IPS DF 4.7 (cell line): Measurements from ENCODE around the gene MCC.
A peak's percentile ranks its signal among the peaks of the same experiment; 100 is the strongest.

Experiments used
- DNase-seq: peaks from one replicate; pipeline ENCODE4 v3.0.0-alpha.2; 2013; ENCODE audit warnings: low spot score; ENCODE audit errors: extremely low read depth

Gene MCC

DNA sequence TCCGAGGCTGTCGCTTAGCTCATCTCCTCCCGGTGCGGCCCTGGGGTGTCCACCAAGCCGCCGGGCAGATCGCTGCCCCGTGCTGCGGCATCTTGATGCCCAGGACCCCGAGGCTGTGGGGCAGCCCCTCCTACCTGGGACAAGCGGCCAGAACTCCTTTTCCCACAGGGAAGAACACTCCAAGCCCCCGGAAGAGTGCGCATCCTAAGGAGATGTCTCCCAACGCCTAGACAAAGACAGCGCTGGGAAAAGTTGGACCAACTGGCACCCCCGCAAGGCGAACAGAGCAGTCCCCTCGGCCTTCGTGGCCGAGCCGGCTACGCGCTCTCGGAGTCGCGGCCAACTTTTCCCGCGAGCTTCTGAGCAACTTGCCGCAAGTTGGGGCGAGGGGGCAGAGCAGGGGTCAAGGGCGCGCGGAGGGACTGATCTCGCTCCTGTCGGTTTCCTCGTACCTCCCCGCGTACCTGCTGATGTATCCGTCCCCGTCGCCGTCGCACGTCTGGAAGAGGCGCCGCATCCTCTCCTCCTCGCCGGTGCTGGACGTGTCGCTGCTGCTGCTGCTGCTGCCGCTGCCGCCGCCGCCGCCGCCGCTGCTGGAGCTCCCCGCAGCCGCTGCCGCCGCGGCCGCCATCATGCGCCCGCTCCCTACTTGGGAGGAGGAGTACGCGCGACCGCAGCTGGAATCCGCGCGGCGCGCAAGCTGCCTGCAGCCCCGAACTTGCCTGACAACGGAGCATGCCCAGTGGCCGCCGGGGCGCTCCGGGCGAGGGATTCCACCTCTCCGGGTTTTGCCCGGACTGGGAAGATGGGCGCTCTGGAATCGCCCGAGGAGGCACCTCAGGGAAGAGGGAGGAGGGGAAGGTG lies at the start of gene MCC:
TSS of gene MCC (minus strand) at position 673 of the 864 bp plus-strand sequence.
- DNase-seq: peak; percentile 38

DNA sequence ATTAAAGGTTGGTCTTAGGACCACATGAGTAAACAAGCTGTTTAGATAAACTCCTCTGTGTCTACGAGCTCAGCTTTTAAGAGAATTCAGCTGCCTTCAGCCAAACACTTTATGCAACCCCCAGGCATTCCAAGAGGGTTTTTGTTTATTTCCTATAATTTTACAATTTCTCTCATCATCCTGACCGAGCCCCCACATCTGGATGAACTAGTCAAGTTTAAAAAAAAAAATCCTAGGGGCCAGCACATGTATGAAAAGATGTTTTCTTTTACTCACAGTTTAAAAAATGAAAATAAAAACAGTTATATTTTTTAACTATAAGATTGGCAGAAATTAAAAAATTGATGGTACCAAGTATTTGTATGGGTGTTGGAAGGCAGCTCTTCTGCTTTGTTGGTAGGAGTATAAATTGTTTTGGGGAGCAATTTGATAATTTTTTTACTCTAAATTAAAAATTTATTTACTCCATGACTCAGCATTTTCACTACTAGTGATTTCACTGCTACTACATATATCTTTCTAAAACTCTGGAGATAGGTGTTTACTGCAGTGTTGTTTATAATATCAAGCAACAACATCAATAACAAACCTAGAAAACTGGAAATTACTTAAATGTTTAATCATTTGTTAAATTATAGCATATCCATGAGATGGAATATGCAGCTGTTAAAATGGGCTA lies 43.4 kb upstream of the MCC start:
- no peak for DNase-seq

DNA sequence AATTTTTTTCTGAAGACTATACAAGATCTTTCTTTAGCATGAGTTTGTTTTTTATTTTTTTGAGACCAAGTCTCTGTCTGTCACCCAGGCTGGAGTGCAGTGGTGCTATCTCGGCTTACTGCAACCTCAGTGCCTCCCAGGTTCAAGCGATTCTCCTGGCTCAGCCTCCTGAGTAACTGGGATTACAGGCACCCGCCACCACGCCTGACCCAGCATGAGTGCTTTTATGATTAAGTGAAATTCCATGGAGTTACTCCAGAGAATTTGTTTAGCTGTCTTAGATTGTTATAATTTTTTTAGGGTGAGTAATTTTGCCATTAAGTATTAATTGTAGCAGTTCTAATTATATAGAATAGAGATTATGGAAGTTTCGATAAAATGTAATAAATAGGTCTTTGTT lies 39.5 kb upstream of the MCC start:
- no peak for DNase-seq

DNA sequence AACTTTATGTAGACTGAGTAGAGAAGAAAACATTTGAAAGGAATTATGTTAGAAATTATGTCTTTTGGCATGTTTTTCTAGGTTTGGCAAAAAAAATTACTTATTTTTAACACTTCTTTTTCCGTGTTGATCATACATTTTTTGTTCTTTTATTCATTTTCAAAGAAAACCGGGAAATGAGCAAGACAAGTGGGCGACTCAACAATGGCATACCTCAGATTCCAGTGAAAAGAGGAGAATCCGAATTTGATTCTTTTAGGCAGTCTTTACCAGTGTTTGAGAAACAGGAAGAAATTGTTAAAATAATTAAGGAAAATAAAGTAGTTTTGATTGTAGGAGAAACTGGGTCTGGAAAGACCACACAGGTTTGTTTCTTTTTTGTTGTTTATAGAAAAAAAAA lies 38.2 kb upstream of the MCC start:
- no peak for DNase-seq

DNA sequence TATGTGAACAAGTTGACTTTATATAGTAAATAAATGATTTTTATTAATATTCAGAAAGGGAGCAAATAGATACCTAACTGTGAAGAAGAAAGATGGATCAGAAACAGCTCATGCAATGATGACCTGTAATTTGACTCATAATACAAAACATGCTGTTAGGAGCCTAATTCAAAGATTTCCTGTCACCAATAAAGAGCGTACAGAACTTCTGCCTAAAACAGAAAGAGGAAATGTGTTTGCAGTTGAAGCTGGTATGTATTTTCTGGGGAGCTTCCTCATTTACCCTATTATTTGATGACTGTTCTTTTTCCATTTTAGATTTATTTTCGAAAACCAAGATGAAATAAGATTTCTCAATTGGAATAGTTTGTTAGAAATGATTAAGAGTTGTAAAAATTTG lies 36.7 kb upstream of the MCC start:
- no peak for DNase-seq

DNA sequence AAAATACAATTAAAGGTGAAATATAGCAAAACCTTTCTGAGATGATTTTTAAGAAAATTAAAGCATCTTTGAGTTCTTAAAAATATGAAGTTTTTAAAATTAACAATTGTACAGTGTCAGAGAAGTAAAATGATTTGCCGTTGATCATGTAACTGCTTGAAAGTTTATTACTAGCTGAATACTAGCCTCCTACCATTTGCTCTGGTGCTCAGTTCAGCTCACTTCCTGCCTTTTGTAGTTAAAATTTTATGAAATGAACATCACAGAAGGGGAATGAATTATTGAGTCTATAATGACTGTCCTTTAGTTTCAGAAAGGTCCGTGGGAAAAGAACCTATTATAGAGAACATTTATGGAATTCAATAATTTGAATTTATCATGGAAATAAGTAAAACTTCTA lies 34.9 kb upstream of the MCC start:
- DNase-seq: no peak

DNA sequence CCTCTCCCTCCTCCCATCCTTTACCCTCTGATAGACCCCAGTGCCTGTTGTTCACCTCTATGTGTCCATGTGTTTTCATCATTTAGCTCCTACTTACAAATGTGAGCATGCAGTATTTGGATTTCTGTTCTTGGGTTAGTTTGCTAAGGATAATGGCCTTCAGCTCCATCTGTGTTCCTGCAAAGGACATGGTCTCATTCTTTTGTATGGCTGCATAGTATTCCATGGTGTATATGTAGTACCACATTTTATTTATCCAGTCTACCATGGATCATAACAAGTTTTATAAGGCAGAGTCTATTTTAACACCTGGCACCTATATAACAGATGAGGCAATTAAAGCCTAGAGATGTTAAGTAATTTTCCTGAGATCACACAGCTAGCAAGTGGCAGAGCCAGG lies 32.6 kb upstream of the MCC start:
- no peak for DNase-seq

DNA sequence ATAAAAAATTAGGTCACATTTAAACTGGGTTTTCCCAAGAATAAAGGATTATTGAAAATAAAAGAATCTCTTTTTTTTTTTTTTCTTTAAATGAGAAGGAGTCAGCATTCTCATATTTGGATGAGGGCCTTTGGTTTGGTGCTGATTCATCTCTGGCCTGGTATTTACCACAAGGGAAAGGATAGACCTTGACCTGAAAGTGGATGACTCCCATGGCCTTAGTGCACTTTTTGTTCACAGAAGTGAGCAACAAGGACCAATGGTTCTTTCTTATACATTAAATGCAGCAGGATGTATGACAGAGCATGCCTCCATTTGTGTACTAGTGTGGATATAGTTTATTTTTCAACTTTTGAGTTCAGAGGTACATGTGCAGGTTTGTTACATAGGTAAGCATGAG lies 32.2 kb upstream of the MCC start:
- DNase-seq: no peak

DNA sequence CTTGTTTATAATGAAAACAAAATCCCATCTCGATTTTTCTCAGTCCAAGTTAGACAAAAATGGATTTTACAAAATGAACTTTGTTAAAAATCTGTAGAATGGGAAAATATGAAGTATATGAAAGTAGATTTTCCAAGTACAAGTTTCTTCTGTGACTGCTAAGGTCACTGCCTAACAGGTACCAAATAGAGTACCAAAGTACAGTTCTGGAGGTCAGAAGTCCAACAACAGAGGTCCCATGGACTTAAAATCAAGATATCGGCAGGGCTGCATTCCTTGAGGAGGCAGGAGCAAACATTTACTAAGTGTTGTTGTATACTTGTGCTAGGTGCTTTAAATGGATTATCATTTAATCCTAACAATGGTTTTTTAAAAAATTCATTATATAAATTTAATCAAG lies 31.2 kb upstream of the MCC start:
- DNase-seq: no peak

DNA sequence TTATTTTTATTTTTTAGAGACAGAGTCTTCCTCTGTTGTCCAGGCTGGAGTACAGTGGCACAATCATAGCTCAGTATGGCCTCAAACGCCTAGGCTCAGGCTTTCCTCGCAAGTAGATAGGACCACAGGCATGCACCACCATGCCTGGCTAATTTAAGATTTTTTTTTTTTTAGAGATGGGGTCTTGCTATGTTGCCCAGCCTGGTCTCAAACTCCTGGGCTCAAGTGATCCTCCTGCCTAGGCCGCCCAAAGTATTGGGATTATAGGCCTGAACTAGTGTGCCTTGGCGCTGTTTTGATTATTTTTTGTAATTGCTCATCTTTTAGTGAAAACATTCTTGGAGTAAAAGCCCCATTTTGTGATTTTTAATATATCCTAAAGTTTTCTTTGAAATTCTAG lies 30.6 kb upstream of the MCC start:
- no peak for DNase-seq

DNA sequence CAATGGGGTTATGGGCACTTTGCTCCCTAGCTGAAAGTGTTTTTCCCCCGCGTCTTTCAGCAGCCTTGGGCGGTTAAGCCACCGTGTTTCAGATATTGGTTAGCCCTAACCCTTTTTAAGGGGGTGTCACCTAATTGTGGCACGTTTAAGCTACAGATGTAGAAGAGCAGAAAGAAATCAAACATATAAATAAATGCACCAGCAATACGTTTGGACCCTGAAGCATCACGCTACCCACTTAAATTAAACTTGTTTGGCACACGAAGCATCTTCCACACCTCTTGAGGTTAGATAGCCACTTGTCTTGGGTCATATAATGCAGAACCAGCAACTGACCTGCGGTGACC lies 26.0 kb upstream of the MCC start:
- DNase-seq: no peak

DNA sequence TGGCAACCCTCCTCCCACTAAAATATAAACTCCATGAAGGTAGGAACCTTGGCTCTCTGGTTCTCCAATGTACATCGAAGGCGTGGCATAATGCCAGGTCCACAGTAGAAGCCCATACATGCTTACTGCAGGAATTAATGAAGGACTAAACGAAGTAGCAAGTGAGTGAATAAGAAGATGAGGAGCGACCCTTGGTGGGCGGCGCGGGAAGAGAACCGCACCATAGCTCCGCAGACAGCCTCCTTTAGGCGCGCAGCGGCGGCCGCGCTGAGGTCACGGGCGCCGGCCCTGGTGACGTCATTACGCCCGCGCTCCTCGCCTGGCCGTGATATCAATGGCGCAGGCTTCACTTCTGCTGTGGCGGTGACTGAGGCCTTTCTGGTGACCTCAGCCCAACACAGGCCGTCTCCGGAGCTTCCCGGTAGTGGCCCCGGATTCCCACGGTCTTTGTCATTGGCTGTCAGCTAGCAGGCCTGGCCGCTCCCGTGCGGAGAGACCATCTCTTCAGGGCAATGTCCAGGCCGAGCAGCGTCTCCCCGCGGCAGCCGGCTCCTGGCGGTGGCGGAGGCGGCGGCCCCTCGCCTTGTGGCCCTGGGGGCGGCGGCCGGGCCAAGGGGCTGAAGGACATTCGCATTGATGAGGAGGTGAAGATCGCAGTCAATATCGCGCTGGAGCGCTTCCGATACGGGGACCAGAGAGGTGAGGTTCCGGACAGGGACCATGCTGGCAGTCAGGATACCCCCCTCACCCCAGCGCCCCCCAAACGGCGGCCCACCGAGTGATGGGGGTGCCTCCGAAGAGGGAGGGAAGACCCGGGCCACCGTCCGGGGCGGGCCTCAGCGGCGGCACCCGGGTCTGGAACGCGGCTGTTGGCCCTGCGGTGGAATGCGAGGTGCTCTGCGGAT lies 25.4 kb upstream of the MCC start, which contains the start of gene YTHDC2:
TSS of gene YTHDC2 (plus strand) at position 311 of the 905 bp plus-strand sequence. CDS start at position 513, 202 bp downstream.
- DNase-seq: peak; percentile 58

DNA sequence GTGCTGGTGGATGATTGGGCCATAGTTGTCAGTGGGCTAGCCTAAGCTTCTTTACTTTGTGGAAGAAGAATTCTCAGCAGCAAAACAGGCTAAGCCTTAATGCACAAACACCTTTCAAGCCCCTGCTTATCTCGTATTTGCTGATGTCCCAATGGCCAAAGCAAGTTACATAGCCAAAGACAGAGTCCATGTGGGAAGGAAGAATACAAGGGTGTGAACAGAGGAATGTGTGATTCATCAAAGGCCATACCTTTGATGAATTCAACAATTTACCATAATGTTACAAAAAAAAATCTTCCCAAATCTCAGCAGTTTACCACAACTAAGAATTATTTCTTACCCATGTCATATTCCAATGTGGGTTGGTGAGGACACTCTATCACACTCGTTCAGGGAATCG lies 24.1 kb upstream of the MCC start:
- DNase-seq: no peak

DNA sequence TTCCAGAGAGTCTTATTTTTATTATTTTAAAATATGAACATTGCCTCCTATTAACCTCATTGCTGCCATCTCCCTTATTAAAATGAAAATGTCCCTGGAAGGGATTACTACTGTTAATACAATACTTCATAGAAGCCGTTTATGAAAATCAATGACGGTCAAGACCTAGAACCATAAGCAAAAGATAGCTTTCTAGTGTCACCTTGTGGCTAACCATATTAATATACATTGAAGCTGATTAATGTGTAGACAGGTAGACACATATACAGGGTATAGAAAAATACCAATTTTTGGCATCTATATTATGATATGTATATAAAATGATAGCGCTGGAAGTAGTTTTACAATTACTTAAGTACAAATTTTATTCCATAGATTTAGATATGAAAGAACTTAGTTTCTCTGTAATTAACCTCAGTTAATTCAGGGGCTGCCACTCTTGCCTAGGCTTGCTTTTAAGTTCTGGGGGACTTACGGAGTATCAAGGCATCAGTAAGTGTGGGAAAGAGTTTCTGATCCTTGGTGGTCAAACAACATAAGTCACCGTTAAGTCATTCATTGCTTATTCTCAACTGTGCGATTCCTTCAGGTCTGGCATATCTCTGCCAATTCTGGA lies 22.7 kb upstream of the MCC start:
- no peak for DNase-seq

DNA sequence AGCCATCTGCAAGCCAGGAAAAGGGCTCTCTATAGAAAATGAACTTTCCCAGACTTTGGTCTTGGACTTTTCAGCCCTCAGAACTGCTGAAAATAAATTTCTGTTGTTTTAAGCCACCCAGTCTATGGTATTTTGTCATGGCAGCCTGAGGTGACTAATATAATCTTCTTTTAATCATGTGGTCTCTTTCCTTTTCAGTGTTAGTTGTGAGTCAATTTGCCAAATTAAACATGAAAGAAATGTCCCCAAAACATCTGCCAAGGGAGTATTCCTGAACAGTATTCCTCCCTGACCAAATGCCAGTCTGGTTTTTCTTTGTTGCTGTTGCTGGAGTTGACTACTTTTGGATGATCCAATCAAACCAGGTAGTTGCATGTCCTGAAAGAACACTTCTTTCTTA lies 20.5 kb upstream of the MCC start:
- DNase-seq: no peak

DNA sequence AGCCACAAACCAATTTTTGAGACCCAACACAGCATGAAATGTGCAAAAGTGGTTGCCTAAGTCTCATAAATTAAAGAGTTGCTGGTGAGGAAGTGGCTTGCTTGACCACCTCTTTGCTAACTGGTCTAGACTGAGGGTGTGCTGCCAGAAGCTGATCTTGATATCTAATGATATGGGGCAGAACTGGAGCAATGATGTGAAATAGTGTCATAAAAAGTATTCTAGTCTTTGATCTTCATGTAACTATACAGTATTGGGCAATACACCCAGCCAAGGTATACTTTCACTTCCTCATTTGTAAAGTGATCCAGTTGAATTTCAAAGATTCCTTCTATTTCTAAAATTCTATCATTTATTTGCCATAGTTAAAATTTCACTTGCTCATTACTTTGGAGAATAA lies 19.3 kb upstream of the MCC start:
- no peak for DNase-seq

DNA sequence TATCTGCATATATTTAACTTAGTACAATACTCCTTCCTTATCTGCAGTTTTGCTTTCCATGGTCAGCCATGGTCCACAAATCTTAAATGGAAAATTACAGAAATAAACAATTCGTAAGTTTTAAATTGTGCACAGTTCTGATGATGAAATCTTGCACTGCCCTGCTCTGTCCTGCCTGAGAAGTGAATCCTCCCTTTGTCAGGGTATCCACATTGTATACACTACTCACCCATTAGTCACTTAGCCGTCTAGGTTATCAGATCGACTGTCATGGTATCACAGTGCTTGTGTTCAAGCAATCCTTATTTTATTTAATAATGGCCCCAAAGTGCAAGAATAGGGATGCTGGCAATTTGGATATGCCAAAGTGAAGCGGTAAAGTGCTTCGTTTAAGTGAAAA lies 16.9 kb upstream of the MCC start:
- no peak for DNase-seq

DNA sequence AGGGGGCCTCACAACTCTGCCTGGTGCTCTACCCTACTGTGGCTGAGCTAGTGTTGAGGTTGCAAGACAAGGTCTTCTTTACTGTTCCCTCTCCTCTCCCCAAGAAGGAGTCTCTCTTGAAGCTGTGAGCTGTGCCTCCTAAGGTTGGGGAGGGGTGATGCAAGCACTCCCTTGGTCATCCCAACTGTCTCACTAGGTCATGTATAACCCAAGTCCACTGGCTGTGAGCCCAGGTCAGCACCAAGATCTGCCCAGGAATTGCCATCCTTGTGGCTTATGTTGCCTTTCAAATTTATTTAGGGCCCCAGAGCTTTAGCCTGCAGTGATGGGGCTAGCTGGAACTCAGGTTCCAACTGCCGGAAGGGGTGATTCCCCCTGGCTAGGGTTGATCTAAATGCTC lies 14.9 kb upstream of the MCC start:
- DNase-seq: no peak

DNA sequence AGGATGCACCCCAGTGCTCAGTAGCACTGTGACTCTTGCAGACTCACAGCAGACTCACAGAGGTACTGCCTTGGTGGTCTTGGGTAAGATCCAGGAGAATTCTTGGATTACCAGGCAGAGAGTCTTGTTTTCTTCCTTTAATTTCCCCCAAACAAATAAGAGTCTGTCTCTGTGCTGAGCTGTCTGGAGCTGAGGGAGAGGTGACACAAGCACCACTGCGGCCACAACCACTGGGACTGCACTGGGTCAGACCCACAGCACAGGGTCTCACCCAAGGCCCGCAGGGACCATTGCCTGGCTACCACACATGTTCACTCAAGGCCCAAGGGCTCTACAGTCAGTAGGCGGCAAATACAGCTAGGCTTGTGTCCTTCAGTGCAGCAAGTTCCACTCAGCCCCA lies 13.8 kb upstream of the MCC start:
- no peak for DNase-seq

DNA sequence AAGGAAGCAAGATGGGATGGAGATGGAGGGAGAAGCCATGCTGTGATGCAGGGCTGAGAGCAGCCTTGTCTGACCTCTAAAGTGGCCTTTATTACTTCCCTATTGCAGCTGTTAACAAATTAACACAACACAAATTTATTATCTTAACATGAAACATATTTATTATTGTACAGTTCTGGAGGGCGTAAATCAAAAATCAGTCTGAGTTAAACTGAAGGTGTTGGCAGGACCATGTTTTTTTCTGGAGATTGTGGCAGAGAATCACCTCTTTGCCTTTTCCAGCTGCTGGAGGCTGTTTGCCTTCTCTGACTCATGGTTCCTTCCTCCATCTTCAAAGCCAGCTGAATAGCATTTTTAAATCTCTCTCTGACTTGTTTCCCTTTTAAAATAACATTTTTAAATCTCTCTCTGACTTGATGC lies 7.2 kb upstream of the MCC start:
- DNase-seq: no peak

DNA sequence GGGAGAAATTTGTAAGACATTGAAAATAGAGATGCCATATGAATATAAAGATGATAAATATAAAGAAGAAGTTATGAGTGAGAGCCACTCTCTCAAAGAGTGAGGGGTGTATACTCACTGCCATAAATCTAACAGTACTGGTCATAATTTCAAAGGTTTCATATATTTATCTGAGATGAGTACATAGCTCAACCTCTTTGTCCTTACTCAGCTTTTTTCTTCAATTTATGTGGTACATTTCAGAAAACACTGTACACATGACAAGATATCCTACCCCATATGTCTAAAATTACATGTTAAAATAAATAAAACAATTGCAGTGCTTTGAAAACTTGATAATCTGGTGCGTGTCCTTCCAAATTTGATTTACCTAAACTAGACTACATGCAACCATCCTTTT lies 5.2 kb upstream of the MCC start:
- DNase-seq: no peak

DNA sequence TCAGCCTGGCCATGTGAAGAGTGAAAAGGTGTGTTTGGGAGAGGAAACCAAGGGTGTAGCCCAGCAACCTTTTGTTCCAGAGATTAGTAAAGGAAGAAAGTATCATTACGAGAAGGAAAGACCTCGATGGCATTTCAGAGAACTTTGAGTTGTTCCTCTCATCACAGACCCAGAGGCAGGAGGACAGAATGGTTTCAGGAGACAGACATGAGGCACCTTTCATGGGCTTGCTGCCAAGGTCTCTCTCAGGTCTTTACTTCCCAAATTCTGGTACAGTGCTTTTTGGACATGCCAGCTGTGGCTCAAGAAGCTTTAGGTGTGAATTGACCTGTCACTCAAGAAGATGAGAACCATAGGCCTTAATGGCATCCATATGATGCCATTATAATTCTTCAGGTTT lies 2.8 kb upstream of the MCC start:
- no peak for DNase-seq
